Lung (tissue), 12 donors: Measurements from ENCODE around the gene SFXN2. TPM values are rescaled to one million over a fixed set of nuclear protein-coding genes. Genes with fewer than 3 reads are reported as not detected.

Source experiments
- ATAC-seq: fragments of 200-7000 bp; cut with Tn5 transposase; one replicate; pipeline ENCODE4 v1.9.1; 2020; ENCODE audit warnings: moderate number of reproducible peaks; ENCODE audit not compliant: insufficient read depth, low FRiP score
- DNase-seq, 3 donors: peaks; one replicate each; pipeline ENCODE4 v3.0.0-alpha.2; 2013 to 2017
- H3K27ac ChIP-seq, 2 donors: one replicate each; pipeline ENCODE4 v1.5.1; 2013; ENCODE audit warnings: mild to moderate bottlenecking in 2 of 2, moderate library complexity in 2 of 2, control low read depth in 1 of 2, inconsistent platforms in 1 of 2, low read depth in 1 of 2, low read length in 1 of 2
- H3K27me3 ChIP-seq, 3 donors: one replicate each; pipeline ENCODE4 v1.5.1; 2013; ENCODE audit warnings: low read length in 2 of 3; ENCODE audit not compliant: control insufficient read depth in 3 of 3, insufficient read depth in 3 of 3
- H3K36me3 ChIP-seq, 4 donors: one replicate each; pipeline ENCODE4 v1.5.1; 2013; ENCODE audit warnings: low read length in 4 of 4, mild to moderate bottlenecking in 1 of 4, moderate library complexity in 1 of 4; ENCODE audit not compliant: control insufficient read depth in 4 of 4, insufficient read depth in 4 of 4
- H3K4me1 ChIP-seq, 5 donors: one replicate each; pipeline ENCODE4 v1.5.1; 2013; ENCODE audit warnings: low read length in 5 of 5, mild to moderate bottlenecking in 2 of 5, moderate library complexity in 1 of 5; ENCODE audit not compliant: control insufficient read depth in 5 of 5, insufficient read depth in 5 of 5
- H3K4me3 ChIP-seq: one replicate; pipeline ENCODE4 v1.5.1; 2013; ENCODE audit warnings: mild to moderate bottlenecking, control low read depth, moderate library complexity
- H3K9ac ChIP-seq, 2 donors: one replicate each; pipeline ENCODE4 v1.5.1; 2013; ENCODE audit warnings: low read length in 2 of 2, control low read depth in 1 of 2; ENCODE audit not compliant: insufficient read depth in 1 of 2
- H3K9me3 ChIP-seq, 4 donors: one replicate each; pipeline ENCODE4 v1.5.1; 2013; ENCODE audit warnings: low read length in 3 of 4, mild to moderate bottlenecking in 1 of 4, moderate library complexity in 1 of 4; ENCODE audit not compliant: control insufficient read depth in 4 of 4, insufficient read depth in 3 of 4
- CTCF ChIP-seq: IDR thresholded peaks from 2 replicates; pipeline ENCODE4 v1.5.1; 2012; ENCODE audit warnings: mild to moderate bottlenecking; ENCODE audit errors: control extremely low read depth, extremely low read depth
- WGBS, 2 donors: extraction: QIAGEN DNeasy Blood & Tissue Kit; methylation state at CpG; one replicate each; pipeline ENCODE4 v1.1.7; 2013; 5-methylcytosine and 5-hydroxymethylcytosine counted together
- polyA plus RNA-seq, 2 donors: library from polyadenylated mRNA; stranded (reverse); fragments of 200-250 nt; gene quantifications; one replicate each; pipeline ENCODE4 v1.2.1, GENCODE V29; 2013
- total RNA-seq, 2 donors: library from RNA; depleted of rRNA in 1 of 2; stranded (reverse); fragments of >200 nt in 1 of 2; gene quantifications; one replicate each; pipeline ENCODE4 v1.2.1, GENCODE V29; 2014 to 2021
- donor health status: control.
- donor health status: control.
- donor health status: Bipolar disorder and iron deficiency.
- donor health status: healthy.
- donor health status: DM: yes; HTN: yes; CAD: no.

SFXN2 gene
- total and polyA plus RNA-seq, 4 donors: 10.8 to 27.0 (median 14.0) TPM

- no peak overlapping the region for H3K27ac ChIP-seq
- H3K4me1 ChIP-seq: peaks cover 2 to 34% (median 3%) of the 10 kb centered on the region in 5 donors
Observed at GRCh38 chr10:102710609-102711008, 3.8 kb upstream of the SFXN2 start.

GRCh38 chr10:102712089-102712488 lies 2.3 kb upstream of the SFXN2 start:
- Histone ChIP-seq H3K27me3 (no peaks in the 10 kb centered on the region), H3K4me3 (no peak overlapping the region), H3K27ac (no peak overlapping the region), H3K4me1 (peaks cover 2 to 34% (median 5%) of the 10 kb centered on the region in 5 donors), H3K9ac (no peak overlapping the region), H3K36me3 (no peaks in the 10 kb centered on the region), H3K9me3 (no peaks in the 10 kb centered on the region)
- WGBS, 2 donors: 70 to 88% methylated on average over 4 of the region's 4 CpGs
- DNase-seq (peak in 2 of 3 donors; percentile 36 to 39), ATAC-seq (no peak)
- TF ChIP-seq CTCF: no peak

More at GRCh38 chr10:102710609-102711008, 3.8 kb upstream of the SFXN2 start:
- peak in 2 of 3 donors; percentile 30 to 33 for DNase-seq
- no peaks in the 10 kb centered on the region for H3K27me3 ChIP-seq
- 53 to 70% methylated on average over 4 of the region's 4 CpGs for WGBS, 2 donors
- ATAC-seq: no peak
- H3K4me3 ChIP-seq: no peak overlapping the region
- no peaks in the 10 kb centered on the region for H3K9me3 ChIP-seq
- no peaks in the 10 kb centered on the region for H3K36me3 ChIP-seq
- TF ChIP-seq CTCF: no peak
- no peak overlapping the region for H3K9ac ChIP-seq

GRCh38 chr10:102712843-102713538 lies 1.4 kb upstream of the SFXN2 start:
- ATAC-seq: no peak
- H3K27me3 ChIP-seq: no peaks in the 10 kb centered on the region
- 8 to 10% methylated on average over 8 of the region's 8 CpGs for WGBS, 2 donors
- H3K36me3 ChIP-seq: no peaks in the 10 kb centered on the region
- DNase-seq: peak in 2 of 3 donors; percentile 50 to 68
- H3K4me1 ChIP-seq: peaks cover 2 to 42% (median 10%) of the 10 kb centered on the region in 5 donors
- H3K27ac ChIP-seq: peak overlapping the region; percentile 75 to 87
- H3K4me3 ChIP-seq: no peak overlapping the region
- H3K9ac ChIP-seq: peak overlapping the region; percentile 87 to 90
- H3K9me3 ChIP-seq: no peaks in the 10 kb centered on the region
- TF ChIP-seq CTCF: no peak

GRCh38 chr10:102713539-102713813 lies 960 bp upstream of the SFXN2 start:
- Histone ChIP-seq H3K27ac (peak overlapping the region; percentile 75 to 87), H3K9me3 (no peaks in the 10 kb centered on the region), H3K4me1 (peaks cover 3 to 47% (median 14%) of the 10 kb centered on the region in 5 donors), H3K4me3 (peak overlapping the region; percentile 64), H3K27me3 (no peaks in the 10 kb centered on the region), H3K36me3 (no peaks in the 10 kb centered on the region), H3K9ac (peak overlapping the region; percentile 87 to 90)
- TF ChIP-seq CTCF: no peak
- whole genome bisulfite sequencing, 2 donors: 0% methylated on average over 13 of the region's 13 CpGs
- no peak for ATAC-seq
- DNase-seq: no peak
